ENCODE results near the gene GRAMD1B.

GRAMD1B gene

DNA sequence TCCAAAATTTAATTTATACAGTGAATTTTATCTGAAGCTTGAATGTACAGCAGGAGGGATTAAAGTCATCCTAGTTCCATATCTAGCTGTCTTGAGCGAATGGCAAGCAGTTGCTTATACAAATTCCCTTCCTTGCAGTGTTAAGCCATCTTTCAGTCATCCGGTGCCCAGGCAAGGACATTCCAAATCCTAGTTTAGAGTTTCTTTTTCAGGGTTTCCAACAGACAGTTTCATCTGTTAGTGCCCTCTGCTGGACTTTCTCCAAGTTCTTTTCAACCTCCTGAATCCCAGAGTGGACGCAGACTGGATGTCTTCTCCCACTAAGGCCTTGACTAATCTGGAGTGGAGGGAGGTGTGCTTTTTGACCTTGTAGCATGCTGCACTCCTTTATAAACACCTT is 45.4 kb downstream of the GRAMD1B start:
- DNase-seq (ENCODE audit: low spot score): no peak

DNA sequence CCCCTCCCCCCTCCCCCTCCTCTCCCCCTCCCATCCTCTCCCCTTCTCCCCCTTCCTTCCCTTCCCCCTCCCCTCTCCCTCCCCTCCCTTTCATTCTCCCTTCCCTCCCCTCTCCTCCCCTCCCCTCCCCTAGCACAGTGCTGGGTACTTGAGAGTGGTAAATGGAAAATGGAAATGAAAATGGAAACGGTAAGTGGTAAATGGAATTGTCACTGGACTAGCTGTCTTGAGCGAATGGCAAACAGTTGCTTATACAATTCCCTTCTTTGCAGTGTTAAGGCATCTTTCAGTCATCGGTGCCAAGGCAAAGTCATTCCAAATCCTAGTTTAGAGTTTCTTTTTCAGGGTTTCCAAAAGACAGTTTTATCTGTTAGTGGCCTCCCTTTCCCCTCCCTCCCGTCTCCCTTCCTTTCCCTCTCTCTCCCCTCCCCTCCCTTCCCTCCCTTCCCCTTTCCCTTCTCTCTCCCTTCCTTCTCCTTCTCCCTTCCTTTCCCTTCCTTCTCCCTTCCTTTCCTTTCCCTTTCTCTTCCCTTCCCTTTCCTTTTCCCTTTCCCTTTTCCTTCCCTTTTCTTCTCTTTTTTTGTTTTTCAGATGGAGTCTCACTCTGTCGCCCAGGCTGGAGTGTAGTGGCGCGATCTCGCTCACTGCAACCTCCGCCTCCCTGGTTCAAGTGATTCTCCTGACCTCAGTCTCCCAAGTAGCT is 47.3 kb downstream of the GRAMD1B start:
- no peak for DNase-seq (ENCODE audit: low spot score)

DNA sequence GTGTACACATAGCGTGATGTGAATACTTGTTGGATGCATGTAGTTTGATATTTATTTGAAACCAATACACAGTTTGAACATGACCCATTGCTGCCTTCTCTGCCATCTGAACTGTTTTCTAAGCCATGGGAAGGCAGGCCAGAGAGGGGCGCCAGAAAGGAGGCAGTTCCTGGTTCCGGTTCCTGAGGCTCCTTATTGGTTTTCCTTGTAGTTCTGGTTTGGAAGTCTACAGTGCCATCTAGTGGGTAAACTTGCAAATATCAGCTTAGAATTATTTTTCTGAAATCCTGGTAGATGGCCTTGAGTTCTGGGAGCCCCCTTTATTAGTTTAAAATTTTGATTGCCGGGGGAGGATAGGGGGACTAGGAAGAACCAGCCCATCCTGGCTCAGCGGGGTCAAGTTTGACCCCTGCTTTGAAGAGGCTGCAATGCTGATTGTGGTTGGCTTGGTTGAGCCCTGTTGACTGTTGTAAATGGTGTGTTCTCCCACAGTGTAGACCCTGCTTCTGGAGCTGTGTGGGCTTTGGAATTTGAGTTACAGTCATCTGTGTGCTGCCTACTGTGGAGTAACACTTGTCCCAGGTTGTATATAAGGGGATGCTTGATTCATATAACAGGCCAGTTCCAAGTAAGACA is 48.4 kb downstream of the GRAMD1B start:
- peak; percentile 73 for DNase-seq (ENCODE audit: low spot score)

DNA sequence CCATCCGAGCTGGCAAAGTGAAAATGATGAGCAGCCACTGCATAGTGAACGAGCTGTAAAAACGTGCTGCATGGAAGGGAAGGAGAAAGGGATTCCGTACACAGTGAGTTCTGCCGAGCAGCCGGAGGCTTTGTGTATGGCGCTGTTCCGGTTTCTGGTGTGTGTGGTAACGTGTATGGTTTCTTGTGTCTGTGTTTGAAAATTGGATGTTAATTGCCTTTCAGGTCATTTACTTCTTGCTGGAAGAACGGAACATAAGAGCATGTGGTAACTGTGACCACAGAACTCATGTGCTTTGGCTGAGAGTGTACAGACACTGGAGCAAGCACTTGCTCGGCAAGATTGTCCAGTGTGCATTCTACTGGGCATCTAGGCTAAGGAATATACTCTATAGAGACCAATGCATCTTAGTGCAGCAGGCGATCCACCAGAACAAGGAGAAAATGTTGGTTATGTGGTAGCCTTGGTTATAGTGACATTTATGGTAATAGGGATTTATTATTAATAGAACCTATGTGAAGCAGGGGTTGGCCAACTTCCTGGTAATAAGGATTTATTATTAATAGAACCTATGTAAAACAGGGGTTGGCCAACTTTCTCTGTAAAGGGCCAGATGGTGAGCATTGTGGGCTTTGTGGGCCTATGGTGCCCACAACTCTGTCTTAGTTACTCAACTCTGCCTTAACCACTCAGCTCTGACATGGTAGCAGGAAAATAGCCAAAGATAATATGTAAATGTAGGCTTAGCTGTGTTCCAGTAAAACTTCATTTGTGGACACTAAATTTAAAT is 49.2 kb downstream of the GRAMD1B start:
- DNase-seq (ENCODE audit: low spot score): no peak

DNA sequence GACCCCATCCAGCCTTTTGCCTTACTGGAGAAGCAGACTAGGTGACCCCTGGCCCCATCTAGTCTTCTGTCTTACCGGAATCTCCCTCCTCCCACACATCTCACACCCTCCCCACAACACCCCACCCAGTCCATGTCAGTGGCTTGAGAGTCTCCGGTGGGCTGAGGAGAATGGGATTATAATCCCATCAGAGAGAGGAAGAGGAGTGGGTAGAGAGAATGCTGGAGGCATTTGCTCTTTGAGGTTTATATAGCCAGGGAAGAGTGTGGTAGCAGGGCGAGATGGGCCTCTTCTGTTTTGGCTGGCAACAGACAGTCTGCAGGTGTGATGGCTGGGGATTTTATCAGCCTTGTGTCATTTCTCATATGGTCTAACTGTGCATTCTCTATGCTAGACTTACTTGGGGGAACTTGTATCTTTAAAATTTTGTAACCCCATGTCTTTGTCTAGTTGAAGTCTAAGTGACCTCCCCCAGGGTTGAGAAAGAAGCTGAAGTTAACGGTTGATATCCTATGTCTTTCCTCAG is 50.3 kb downstream of the GRAMD1B start:
- no peak for DNase-seq (ENCODE audit: low spot score)

DNA sequence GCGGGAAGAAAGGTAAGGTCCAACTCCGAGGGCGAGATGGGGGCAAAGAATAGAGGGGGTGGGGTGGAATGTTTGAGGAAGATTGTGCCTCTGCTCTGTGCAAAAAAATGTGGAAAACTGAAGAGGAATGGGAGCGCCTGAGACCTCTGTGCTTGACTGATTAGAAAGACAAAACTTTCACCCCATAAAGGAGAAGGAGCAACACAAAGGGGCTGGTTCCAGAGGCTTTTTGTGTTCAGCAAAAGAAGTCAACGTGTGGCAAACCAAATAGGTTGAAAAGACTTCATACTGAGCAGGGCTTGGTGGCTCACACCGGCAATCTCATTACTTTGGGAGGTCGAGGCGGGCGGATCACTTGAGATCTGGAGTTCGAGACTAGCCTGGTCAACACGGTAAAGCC is 50.8 kb downstream of the GRAMD1B start:
- no peak for DNase-seq (ENCODE audit: low spot score)

DNA sequence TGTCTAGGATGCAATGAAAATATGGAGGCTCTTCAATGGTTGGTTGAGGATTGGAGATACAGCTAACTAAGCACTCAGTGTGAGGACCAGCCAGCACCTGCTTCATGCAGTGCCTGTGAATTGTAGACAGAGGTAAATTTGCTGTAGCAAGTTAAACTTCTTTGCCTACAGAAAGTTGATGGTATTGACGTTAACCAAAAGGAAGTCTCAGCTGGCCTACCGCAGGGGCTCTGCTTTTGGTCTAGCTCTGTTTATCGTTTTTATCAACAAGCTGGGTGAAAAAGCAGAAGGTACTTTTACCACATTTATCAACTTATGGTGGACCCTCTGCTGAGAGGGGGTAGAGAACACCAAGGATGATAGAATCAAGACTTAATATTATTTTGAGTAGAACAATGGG is 51.6 kb downstream of the GRAMD1B start:
- no peak for DNase-seq (ENCODE audit: low spot score)

DNA sequence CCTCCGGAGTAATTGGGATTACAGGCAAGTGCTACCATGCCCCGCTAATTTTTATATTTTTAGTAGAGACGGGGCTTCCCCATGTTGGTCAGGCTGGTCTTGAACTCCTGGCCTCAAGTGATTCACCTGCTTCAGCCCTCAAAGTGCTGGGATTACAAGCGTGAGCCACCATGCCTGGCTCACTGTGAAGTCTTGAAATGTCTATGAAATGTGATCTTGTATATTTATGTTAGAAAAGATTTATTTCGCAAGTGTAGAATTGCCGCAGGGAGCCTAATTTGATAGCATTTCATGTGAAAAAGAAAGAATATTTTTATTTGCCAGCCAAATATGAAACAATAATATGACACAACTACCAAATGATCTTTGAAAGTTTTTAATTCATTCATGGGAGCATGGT is 52.1 kb downstream of the GRAMD1B start:
- no peak for DNase-seq (ENCODE audit: low spot score)

DNA sequence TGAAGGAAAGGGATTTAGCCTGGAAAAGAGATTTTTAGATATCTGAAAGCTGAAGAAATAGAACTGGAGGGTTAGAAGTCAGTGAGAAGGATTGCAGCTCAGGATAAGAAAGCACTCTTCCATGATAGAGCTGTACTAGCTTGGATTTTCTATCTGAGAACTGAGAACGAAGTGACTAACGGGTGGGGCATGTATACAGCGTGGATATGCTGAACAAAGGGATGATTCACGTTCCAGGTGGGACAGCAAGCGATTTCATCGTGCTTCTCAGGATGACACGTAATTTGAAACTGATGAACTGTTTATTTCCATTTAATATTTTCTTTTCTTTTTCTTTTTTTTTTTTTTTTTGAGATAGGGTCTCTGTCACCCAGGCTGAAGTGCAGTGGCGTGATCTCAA is 53.0 kb downstream of the GRAMD1B start:
- DNase-seq (ENCODE audit: low spot score): no peak

DNA sequence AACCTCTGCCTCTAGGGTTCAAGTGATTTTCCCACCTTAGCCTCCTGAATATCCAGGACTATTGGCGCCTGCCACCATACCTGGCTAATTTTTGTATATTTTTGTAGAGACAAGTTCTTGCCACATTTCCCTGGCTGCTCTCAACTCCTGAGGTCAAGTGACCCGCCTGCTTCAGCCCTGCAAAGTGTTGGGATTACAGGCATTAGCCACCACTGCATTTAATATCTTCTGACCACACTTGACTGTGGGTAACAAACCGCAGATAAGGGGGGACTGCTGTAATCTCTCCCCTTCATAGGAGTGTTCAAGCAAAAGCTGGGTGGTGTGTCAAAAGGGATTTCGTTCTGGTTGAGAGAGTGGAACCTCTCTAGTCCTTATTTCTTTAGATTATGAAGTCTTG is 53.4 kb downstream of the GRAMD1B start:
- DNase-seq (ENCODE audit: low spot score): no peak

DNA sequence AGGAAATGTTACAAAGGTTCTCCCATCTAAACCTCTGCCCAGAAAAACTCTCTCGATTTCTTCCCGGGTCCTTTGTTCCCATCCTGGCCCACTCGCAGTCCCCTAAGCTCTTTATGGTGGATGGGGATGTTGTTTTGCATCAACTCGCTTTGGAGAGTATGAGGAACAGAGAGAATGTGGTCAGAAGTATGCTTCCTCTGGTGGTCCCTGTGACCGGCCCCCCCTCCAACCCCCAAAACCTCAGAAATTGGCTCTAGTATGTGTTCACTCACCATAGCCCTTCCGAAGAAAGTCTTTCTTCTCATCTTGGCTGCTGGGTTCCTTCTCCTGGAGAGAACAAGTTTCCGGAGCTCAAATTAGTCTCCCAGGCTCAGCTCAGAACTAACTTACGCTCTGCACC is 54.4 kb downstream of the GRAMD1B start:
- DNase-seq (ENCODE audit: low spot score): no peak

DNA sequence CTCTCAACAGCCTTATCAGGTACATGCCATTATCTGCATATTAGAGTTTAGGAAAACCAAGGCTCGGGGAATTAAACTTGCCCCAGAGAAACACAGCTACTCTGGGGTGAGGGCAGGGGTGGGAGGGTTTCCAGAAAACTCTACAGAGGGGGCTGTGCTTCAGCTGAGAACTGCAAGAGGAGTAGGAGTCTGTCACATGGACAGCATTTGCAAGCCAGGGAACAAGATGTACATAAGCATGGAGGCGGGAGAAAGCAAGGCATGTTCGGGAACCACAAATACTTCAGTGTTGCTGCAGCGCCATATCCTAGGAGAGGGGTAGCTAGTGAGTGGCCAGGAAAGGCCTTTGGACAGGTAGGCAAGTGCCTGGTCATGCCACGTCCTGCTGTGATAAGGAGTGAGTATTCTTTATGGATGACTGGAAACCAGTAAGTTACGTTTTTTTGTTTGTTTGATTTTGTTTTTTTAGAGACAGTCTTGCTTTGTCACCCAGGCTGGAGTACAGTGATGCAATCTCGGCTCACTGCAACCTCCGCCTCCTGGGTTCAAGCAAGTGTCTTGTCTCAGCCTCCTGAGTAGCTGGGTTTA is 57.2 kb downstream of the GRAMD1B start:
- DNase-seq (ENCODE audit: low spot score): no peak

DNA sequence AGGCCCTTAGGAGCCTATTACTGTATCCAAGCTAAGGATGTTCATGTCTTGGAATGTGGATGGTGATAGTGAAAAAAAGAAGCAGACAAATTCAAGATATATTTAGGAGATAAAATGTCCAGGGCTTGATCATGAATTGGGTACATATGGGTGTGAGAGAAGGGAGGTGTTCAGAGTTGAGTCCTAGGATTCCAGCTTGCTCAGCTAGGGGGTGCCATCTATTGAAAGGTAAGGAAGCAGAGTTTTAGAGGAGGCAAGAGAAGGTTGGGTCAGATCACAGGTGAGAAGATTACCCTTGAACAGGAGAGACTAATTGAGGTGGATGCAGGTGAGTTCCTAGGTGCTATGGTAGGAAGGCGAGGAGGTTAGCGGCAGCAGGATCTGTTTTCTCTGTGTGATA is 60.5 kb downstream of the GRAMD1B start:
- DNase-seq (ENCODE audit: low spot score): no peak

DNA sequence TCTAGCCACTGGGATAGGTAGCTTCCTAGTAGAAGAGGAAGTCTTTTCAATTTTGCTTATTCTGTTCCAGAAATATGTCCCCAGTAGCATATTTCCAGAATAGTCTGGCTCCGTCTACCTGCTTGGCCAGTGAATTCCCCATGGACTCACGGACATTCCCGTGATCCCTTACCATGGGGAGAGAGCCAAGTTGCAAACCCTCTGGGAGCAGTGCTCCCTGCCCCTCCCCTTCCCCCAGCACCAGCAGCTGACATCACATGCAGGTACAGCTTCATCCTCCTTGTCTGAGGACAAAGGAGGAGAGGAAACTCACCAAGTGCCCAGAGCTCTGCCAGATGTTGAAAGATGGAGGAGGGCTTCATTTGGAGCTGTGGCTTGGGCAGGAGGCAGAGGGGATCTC is 61.2 kb downstream of the GRAMD1B start:
- no peak for DNase-seq (ENCODE audit: low spot score)

DNA sequence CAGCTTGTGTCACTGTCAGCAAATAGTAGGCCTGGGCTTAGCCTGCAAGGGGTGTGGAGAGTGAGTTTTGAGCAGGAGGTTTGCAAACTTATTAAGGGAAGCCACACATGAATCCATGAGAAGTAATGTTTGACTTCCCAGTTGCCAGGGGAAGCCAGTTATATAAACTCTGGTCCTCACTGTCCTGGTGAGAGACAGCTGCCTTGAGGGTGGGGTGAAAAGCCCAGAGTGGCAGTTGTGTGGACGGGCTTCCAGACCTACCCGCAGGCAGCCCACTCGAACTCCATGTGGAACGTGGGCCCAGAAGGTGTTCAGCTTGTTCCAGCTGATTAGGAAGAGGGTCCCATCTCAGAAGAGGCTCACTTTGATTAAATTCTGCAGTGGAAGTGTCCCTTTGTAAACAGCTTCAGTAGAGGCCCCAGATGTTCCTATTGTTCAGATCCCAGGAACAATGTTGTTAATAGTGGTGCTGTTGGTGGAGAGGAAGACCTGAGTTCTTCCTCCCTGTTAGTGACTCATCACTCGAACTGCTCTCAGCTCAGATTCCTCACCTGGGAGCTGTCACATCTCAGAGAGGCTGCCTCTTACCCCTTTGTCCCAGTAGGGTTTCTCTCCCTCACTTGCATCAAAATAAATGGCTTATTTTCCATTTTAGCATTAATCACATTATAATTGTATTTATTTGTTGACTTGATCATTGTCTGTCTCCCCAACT is 63.4 kb downstream of the GRAMD1B start:
- DNase-seq (ENCODE audit: low spot score): no peak

DNA sequence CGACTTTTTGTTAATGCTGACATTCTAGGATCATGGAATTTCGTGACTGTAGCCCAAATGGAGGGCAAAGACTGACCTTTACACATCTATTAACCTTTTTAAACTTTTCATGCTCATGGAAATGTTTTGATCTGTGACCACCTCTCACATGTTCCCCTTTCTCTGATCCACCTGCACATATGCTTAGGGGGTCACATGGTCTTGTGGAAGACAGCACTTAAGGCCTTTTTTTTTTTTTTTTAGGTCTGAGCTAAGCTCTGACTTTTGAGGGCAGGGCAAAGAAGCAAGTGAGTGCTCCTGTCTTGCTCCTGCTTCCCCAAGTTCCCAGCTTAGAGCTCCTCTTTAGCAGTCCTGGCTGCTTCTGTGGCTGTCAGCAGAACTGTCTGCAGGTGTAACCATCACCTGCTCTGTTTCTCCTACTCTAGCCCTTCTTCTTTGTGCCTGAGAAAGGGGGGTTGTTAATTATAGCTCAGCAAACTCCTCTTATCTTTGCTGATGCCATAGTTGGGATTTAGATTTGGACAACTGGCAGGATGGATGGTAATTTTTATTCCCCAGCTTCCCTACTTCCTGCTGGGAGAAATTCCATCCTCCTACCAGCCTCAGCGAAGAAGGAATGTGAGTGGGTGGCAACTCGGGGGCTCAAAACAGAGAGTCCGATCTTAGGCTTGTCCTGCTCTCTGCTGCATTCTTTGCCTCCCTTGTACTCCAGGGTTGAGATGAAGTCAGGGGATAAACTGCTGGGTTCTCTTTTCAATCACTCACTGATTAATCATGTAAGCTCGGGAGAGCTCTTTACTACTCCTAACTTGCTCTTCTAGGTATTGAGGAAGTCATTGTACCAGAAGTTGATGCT is 64.4 kb downstream of the GRAMD1B start:
- DNase-seq (ENCODE audit: low spot score): no peak

DNA sequence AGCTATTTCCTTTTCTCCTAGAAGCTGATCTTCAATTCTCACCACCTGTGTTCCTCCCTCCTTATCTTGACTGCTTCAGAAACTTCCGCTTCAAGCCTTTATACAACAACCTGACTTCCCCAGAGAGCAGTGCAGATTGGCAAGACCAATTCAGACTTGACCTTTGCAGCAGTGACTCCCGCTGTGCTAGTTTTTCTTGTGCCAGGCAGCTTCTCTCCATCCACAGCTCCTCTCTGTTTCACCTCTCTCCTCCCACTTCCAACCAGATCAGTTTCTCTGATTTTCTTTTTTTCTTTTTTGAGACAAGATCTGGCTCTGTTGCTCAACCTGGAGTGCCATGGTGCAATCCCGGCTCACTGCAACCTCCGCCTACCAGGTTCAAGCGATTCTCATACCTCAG is 74.3 kb downstream of the GRAMD1B start:
- DNase-seq (ENCODE audit: low spot score): no peak

DNA sequence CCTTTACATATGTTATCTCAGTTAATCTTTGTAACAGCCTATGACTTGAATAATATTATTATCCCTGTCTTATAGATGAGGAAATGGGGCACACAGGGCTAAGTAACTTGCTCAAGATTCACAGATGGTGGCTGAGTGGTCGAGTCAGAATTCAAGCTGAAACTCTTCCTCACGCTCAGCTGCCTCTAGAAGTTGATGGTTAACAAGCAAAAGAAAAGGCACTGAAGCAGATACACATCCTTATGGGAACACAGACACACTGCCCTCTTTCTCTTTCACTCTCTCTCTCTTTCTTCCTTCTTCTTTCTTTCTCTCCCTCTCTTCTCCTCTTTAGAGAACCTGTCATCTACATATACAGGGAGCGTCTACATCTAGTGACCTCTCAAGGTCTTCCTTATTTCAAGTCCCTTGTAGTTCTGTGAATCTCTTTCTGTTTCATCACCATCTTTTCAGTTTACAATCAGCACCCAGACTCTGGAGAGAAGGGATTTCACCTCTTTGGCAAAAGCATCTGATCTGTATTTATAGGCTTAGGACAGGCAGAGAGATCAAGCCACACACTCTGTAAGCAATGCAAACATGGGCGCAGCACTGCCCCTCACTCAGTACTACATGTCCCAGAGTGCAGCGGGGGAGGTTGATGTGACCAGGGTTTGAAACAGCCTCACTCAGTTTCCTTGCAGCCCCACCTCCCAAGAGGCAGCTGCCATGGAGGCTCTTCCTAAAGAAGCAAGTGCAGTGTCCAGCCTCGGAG is 75.7 kb downstream of the GRAMD1B start:
- no peak for DNase-seq (ENCODE audit: low spot score)

DNA sequence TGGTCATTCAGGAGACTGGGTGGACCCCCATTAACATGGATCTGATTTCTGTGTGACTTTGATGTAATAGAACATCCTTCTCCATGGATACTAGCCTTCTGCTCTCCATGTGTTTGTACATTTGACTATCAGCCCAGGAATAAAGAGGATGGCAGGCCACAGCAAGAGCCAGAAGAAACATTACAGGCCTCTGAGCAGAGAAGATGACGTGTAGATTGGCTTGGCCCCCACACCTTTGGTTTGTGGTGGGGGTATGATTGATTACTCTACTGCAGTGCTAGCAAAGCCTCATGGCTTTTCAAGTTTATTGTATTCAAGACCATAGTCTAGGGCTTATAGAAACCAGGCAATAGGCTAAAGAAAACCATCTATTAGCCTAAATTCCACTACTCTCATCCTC is 77.0 kb downstream of the GRAMD1B start:
- no peak for DNase-seq (ENCODE audit: low spot score)
